Ishikawa (cell line): ENCODE measurements around the gene TNIP1.

Experiments used
- CEBPB ChIP-seq: IDR thresholded peaks from 2 replicates; pipeline ENCODE4 v1.6.1; 2012
- CREB1 ChIP-seq: IDR thresholded peaks from 2 replicates; pipeline ENCODE4 v1.6.1; 2012; ENCODE audit warnings: low read depth
- MAX ChIP-seq: IDR thresholded peaks from 2 replicates; pipeline ENCODE4 v1.6.1; 2012
- NFIC ChIP-seq: IDR thresholded peaks from 2 replicates; pipeline ENCODE4 v1.6.1; 2012
- RAD21 ChIP-seq: IDR thresholded peaks from 2 replicates; pipeline ENCODE4 v1.6.1; 2012; ENCODE audit warnings: low read depth
- TAF1 ChIP-seq: IDR thresholded peaks from 2 replicates; pipeline ENCODE4 v1.6.1; 2012; ENCODE audit warnings: low read depth, mild to moderate bottlenecking
- YY1 ChIP-seq: IDR thresholded peaks from 2 replicates; pipeline ENCODE4 v1.6.1; 2012; ENCODE audit warnings: low read depth
- TF ChIP-seq, protein P1 (sequence below): IDR thresholded peaks from 2 replicates; pipeline ENCODE4 v1.6.1; 2012

GRCh38 chr5:151089726-151090125, 8.9 kb upstream of the TNIP1 start:
- TF ChIP-seq CEBPB (no peak), TAF1 (no peak), CREB1 (no peak), RAD21 (no peak), MAX (no peak), YY1 (no peak), NFIC (no peak)
- TF ChIP-seq, protein P1, sequence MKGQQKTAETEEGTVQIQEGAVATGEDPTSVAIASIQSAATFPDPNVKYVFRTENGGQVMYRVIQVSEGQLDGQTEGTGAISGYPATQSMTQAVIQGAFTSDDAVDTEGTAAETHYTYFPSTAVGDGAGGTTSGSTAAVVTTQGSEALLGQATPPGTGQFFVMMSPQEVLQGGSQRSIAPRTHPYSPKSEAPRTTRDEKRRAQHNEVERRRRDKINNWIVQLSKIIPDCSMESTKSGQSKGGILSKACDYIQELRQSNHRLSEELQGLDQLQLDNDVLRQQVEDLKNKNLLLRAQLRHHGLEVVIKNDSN = no peak
